B cell (primary cell): ENCODE data around the gene CHSY3. TPM values are rescaled to one million over a fixed set of nuclear protein-coding genes. Genes with fewer than 3 reads are reported as not detected.

Experiments
- ATAC-seq: fragments of 200-7000 bp; cut with Tn5 transposase; one replicate; pipeline ENCODE4 v1.10.0; 2021; ENCODE audit warnings: low read depth, mild to moderate bottlenecking, moderate number of reproducible peaks, moderate library complexity
- CTCF ChIA-PET: fragments of 350-600 bp; sonication (Branson Sonifier 250); formaldehyde crosslinking; loops from one replicate; lab custom pipeline; 2021; ENCODE audit warnings: antibody characterized with exemption, inconsistent platforms; lab: Charles Lee
- POLR2A ChIA-PET: fragments of 350-600 bp; sonication (Branson Sonifier 250); formaldehyde crosslinking; loops from one replicate; lab custom pipeline; 2021; ENCODE audit warnings: antibody characterized with exemption; lab: Charles Lee
- DNase-seq: peaks from one replicate; pipeline ENCODE4 v3.0.0; 2013
- H2AFZ ChIP-seq: 2 replicates; pipeline ENCODE4 v1.6.1; 2012; ENCODE audit warnings: mild to moderate bottlenecking, low read depth, low read length; ENCODE audit not compliant: insufficient read depth, poor library complexity, severe bottlenecking
- H3K27ac ChIP-seq, 2 donors: 1 replicate in 1 of 2; 2 replicates in 1 of 2; pipeline ENCODE4 v1.5.1; 2012 to 2013; ENCODE audit warnings: low read length in 2 of 2, mild to moderate bottlenecking in 2 of 2, moderate library complexity in 1 of 2
- H3K27me3 ChIP-seq, 4 experiments: fragments of 200-600 bp in 1 of 4; sonication (generic) in 1 of 4; replicated peaks in 1 of 4; 1 replicate in 2 of 4; 2 replicates in 2 of 4; pipeline versions ENCODE4 v1.6.1 to v1.7.0; 2013 to 2016; ENCODE audit warnings: low read length in 3 of 4, mild to moderate bottlenecking in 2 of 4, mixed read lengths in 1 of 4, moderate library complexity in 1 of 4; ENCODE audit not compliant: insufficient read depth in 4 of 4, control insufficient read depth in 3 of 4; ENCODE audit errors: control extremely low read depth in 1 of 4
- H3K36me3 ChIP-seq, 2 experiments: replicated peaks in 1 of 2; 1 replicate in 1 of 2; 2 replicates in 1 of 2; pipeline versions ENCODE4 v1.6.1 to v1.7.1; 2013; ENCODE audit warnings: low read length in 1 of 2; ENCODE audit not compliant: insufficient read depth in 2 of 2, control insufficient read depth in 1 of 2; ENCODE audit errors: control extremely low read depth in 1 of 2, extremely low read depth in 1 of 2
- H3K4me1 ChIP-seq, 2 donors: fragments of 200-600 bp in 1 of 2; sonication (generic) in 1 of 2; 1 replicate in 1 of 2; 2 replicates in 1 of 2; pipeline versions ENCODE4 v1.5.1 to v1.6.1; 2013 to 2017; ENCODE audit warnings: low read length in 2 of 2; ENCODE audit not compliant: control insufficient read depth in 2 of 2, insufficient read depth in 2 of 2
- H3K4me2 ChIP-seq: replicated peaks from 2 replicates; pipeline ENCODE3; 2012; ENCODE audit warnings: mild to moderate bottlenecking, low read depth, low read length; ENCODE audit not compliant: poor library complexity, severe bottlenecking
- H3K4me3 ChIP-seq, 5 experiments: fragments of 200-600 bp in 1 of 5; sonication (generic) in 1 of 5; 1 replicate in 3 of 5; 2 replicates in 2 of 5; pipeline versions ENCODE4 v1.5.1 to v1.7.0; 2011 to 2016; ENCODE audit warnings: low read length in 4 of 5, mild to moderate bottlenecking in 4 of 5, low read depth in 2 of 5, control low read depth in 1 of 5, moderate library complexity in 1 of 5; ENCODE audit not compliant: insufficient read depth in 1 of 5; ENCODE audit errors: control extremely low read depth in 1 of 5, extremely low read depth in 1 of 5
- H3K79me2 ChIP-seq: fragments of 200-600 bp; sonication (generic); one replicate; pipeline ENCODE4 v1.6.0; 2016; ENCODE audit warnings: low read length; ENCODE audit not compliant: control insufficient read depth, insufficient read depth
- H3K9ac ChIP-seq: fragments of 200-600 bp; sonication (generic); 2 replicates; pipeline ENCODE4 v1.6.1; 2017; ENCODE audit warnings: mild to moderate bottlenecking, low read length, moderate library complexity
- H3K9me3 ChIP-seq, 3 donors: one replicate each; pipeline versions ENCODE4 v1.6.1 to v1.7.1; 2013; ENCODE audit warnings: low read length in 2 of 3; ENCODE audit not compliant: control insufficient read depth in 2 of 3, insufficient read depth in 1 of 3; ENCODE audit errors: control extremely low read depth in 1 of 3
- H4K20me1 ChIP-seq: 2 replicates; pipeline ENCODE4 v1.6.0; 2012; ENCODE audit warnings: mild to moderate bottlenecking, low read length; ENCODE audit not compliant: insufficient read depth, control insufficient read depth, poor library complexity, severe bottlenecking
- H3K27ac Mint-ChIP-seq: one replicate; pipeline ENCODE4 v1.8.0; 2021; ENCODE audit warnings: mixed read lengths
- H3K27me3 Mint-ChIP-seq: one replicate; pipeline ENCODE4 v1.8.0; 2021; ENCODE audit warnings: mixed read lengths
- H3K4me1 Mint-ChIP-seq: one replicate; pipeline ENCODE4 v1.8.0; 2021; ENCODE audit warnings: mixed read lengths
- H3K4me3 Mint-ChIP-seq: one replicate; pipeline ENCODE4 v1.8.0; 2021; ENCODE audit warnings: mixed read lengths
- H3K9me3 Mint-ChIP-seq: one replicate; pipeline ENCODE4 v1.8.0; 2022; ENCODE audit warnings: mixed read lengths; ENCODE audit not compliant: insufficient read depth
- EZH2 ChIP-seq: IDR thresholded peaks from 2 replicates; pipeline ENCODE4 v1.6.1; 2012; ENCODE audit warnings: borderline replicate concordance, low read depth, mild to moderate bottlenecking, moderate library complexity, low read length; ENCODE audit not compliant: insufficient read depth, poor library complexity, severe bottlenecking
- WGBS: methylation state at CpG from one replicate; pipeline ENCODE4 v1.1.5; 2013; ENCODE audit warnings: missing lambda C conversion rate; ENCODE audit not compliant: insufficient coverage; 5-methylcytosine and 5-hydroxymethylcytosine counted together
- intact Hi-C: fragments of 100-400 bp; cut with micrococcal nuclease; formaldehyde crosslinking; loops from one replicate; pipeline ENCODE4 v1.10.0; 2022
- polyA plus RNA-seq: library from polyadenylated mRNA; depleted of rRNA; stranded (reverse); fragments of >200 nt; gene quantifications from 2 replicates; pipeline ENCODE4 v1.2.3, GENCODE V29; 2012
- total RNA-seq, 2 donors: library from RNA; stranded (reverse); fragments of 120-200 nt in 1 of 2; gene quantifications; 1 replicate in 1 of 2; 2 replicates in 1 of 2; pipeline versions ENCODE4 v1.2.3 to v1.2.4, GENCODE V29; 2013 to 2022
- TF ChIP-seq, protein P1 (sequence below): fragments of 200-600 bp; IDR thresholded peaks from one replicate; pipeline ENCODE4 v1.8.0; 2022; ENCODE audit warnings: antibody characterized with exemption, mild to moderate bottlenecking

CHSY3 gene
- total and polyA plus RNA-seq, 2 donors (not counting 1 experiment from before 2014, with no cell fraction given), result not detected

DNA sequence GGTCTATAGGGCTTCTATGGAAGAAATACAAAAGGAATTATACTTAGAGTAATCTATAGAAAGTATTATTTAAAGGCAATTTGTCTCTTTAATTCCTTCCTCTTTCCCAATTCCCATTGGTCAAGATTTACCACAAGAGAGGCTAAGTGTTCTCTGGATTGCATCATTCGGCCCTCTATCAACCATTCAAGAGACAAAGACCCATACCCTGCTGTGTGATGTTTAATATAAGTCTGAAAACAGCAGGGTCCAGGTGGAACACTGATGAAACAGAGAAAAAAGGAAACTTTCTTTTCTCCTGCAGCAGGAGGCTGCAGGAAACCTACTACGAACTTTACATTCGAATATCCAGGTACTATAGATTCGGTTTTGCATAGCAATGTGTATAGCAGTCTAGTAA, 323.4 kb downstream of the CHSY3 start:
- Histone ChIP-seq H4K20me1 (no peaks in the 10 kb centered on the region), H3K79me2 (no peaks in the 10 kb centered on the region), H3K4me3 (no peak overlapping the region), H3K9me3 (no peaks in the 10 kb centered on the region), H2AFZ (no peak overlapping the region), H3K9ac (no peak overlapping the region), H3K4me2 (no peak overlapping the region), H3K27me3 (no peaks in the 10 kb centered on the region), H3K4me1 (no peaks in the 10 kb centered on the region), H3K27ac (no peak overlapping the region), H3K36me3 (no peaks in the 10 kb centered on the region)
- TF ChIP-seq, protein P1, sequence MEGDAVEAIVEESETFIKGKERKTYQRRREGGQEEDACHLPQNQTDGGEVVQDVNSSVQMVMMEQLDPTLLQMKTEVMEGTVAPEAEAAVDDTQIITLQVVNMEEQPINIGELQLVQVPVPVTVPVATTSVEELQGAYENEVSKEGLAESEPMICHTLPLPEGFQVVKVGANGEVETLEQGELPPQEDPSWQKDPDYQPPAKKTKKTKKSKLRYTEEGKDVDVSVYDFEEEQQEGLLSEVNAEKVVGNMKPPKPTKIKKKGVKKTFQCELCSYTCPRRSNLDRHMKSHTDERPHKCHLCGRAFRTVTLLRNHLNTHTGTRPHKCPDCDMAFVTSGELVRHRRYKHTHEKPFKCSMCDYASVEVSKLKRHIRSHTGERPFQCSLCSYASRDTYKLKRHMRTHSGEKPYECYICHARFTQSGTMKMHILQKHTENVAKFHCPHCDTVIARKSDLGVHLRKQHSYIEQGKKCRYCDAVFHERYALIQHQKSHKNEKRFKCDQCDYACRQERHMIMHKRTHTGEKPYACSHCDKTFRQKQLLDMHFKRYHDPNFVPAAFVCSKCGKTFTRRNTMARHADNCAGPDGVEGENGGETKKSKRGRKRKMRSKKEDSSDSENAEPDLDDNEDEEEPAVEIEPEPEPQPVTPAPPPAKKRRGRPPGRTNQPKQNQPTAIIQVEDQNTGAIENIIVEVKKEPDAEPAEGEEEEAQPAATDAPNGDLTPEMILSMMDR, result no peak
- no peak for TF ChIP-seq EZH2
- H3K27ac Mint-ChIP-seq, result no peak overlapping the region
- ChIA-PET CTCF (no interaction called here), POLR2A (no interaction called here)
- no peak for DNase-seq
- no CpG with 5 or more reads among the region's 4 CpGs for WGBS
- H3K27me3 Mint-ChIP-seq, result no peaks in the 10 kb centered on the region
- ATAC-seq, result no peak
- intact Hi-C loops, result no loop called here
- no peaks in the 10 kb centered on the region for H3K4me1 Mint-ChIP-seq
- H3K9me3 Mint-ChIP-seq, result no peaks in the 10 kb centered on the region
- H3K4me3 Mint-ChIP-seq, result no peak overlapping the region

DNA sequence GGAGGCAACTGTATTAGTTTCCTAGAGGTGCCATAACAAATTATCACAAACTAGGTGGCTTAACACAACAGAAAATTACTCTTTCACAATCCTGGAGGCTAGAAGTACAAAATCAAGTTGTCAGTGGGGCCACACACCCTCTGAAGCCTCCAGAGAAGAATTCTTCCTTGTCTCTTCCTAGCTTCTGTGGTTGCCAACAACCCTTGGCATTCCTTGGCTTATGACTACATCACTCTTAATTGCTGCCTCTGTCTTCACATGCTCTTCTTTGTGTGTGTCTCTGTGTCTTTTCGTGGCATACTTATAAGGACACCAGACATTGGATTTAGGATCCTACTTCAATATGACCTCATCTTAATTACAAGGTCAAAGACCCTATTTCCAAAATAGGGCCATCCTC, 327.5 kb downstream of the CHSY3 start:
- no peak overlapping the region for H3K9ac ChIP-seq
- H3K27ac Mint-ChIP-seq, result no peak overlapping the region
- DNase-seq, result no peak
- no peak overlapping the region for H3K4me2 ChIP-seq
- intact Hi-C loops, result no loop called here
- WGBS, result no CpG with 5 or more reads among the region's 1 CpG
- ATAC-seq, result no peak
- H3K27me3 Mint-ChIP-seq, result no peaks in the 10 kb centered on the region
- no peaks in the 10 kb centered on the region for H3K4me1 Mint-ChIP-seq
- ChIA-PET CTCF (no interaction called here), POLR2A (no interaction called here)
- H3K27me3 ChIP-seq, result no peaks in the 10 kb centered on the region
- H4K20me1 ChIP-seq, result no peaks in the 10 kb centered on the region
- TF ChIP-seq, protein P1, result no peak
- no peak for TF ChIP-seq EZH2
- H3K27ac ChIP-seq, result no peak overlapping the region
- H3K36me3 ChIP-seq, result no peaks in the 10 kb centered on the region
- no peak overlapping the region for H3K4me3 ChIP-seq
- H2AFZ ChIP-seq, result no peak overlapping the region
- H3K9me3 ChIP-seq, result no peaks in the 10 kb centered on the region
- no peak overlapping the region for H3K4me3 Mint-ChIP-seq
- no peaks in the 10 kb centered on the region for H3K79me2 ChIP-seq
- no peaks in the 10 kb centered on the region for H3K4me1 ChIP-seq
- H3K9me3 Mint-ChIP-seq, result peaks cover 2% of the 10 kb centered on the region
